ENCODE measurements around the gene NEUROD2. TPM values are rescaled to one million over a fixed set of nuclear protein-coding genes. Genes with fewer than 3 reads are reported as not detected.

Gene NEUROD2
- total RNA-seq, 1 donor from 2014 or later, result not detected

- POLR2A ChIA-PET, result interaction anchor here (0.6 to 3.5 kb wide), 11 partner anchors 66 to 359 kb away, joined by 3 to 17 read pairs (median 7); partner anchors contain the start of genes MIEN1, PGAP3 and PSMD3
- peak overlapping the region; percentile 70 for H3K4me3 Mint-ChIP-seq
- peaks cover 26% of the 10 kb centered on the region for H3K4me1 Mint-ChIP-seq
- no peaks in the 10 kb centered on the region for H3K9me3 Mint-ChIP-seq
- peak; percentile 77 for ATAC-seq (ENCODE audit: low read depth)
- CTCF ChIA-PET, result interaction anchor here (0.5 to 6.1 kb wide), 54 partner anchors 9 to 552 kb away, joined by 3 to 124 read pairs (median 4); partner anchors contain the start of genes CSF3, IKZF3, MIEN1 and NEUROD2
- intact Hi-C loops (cut with micrococcal nuclease), result loop anchor here (1.0 to 10.0 kb wide), 11 partner anchors 15 to 456 kb away; partner anchors contain the start of genes IKZF3, MIEN1, PNMT and PSMD3
- TF ChIP-seq CTCF (IDR thresholded peaks at IDR 0.05), result peak; percentile 97
- H3K27me3 Mint-ChIP-seq, result peaks cover 16% of the 10 kb centered on the region
- peak; percentile 92 for DNase-seq
- peak overlapping the region; percentile 60 for H3K27ac Mint-ChIP-seq
- no peaks in the 10 kb centered on the region for H3K36me3 Mint-ChIP-seq (ENCODE audit: low read depth)
Observed at GRCh38 chr17:39621523-39622379, 14.0 kb upstream of the NEUROD2 start.

GRCh38 chr17:39619786-39620101, 12.0 kb upstream of the NEUROD2 start:
- H3K9me3 Mint-ChIP-seq, result no peaks in the 10 kb centered on the region
- no peak for TF ChIP-seq CTCF (IDR thresholded peaks at IDR 0.05)
- no peak overlapping the region for H3K27ac Mint-ChIP-seq
- H3K27me3 Mint-ChIP-seq, result no peaks in the 10 kb centered on the region
- ATAC-seq (ENCODE audit: low read depth), result no peak
- no peak overlapping the region for H3K4me3 Mint-ChIP-seq
- peaks cover 28% of the 10 kb centered on the region for H3K4me1 Mint-ChIP-seq
- DNase-seq, result no peak
- intact Hi-C loops (cut with micrococcal nuclease), result loop anchor here (5.0 to 10.0 kb wide), 2 partner anchors 415 to 458 kb away; partner anchors contain the start of gene RPL19
- ChIA-PET POLR2A (interaction anchor here (0.7 to 2.5 kb wide), 5 partner anchors 9 to 361 kb away, joined by 3 to 9 read pairs (median 4); partner anchors contain the start of genes PGAP3 and PSMD3), CTCF (interaction anchor here (0.8 to 6.1 kb wide), 7 partner anchors 15 to 361 kb away, joined by 3 to 124 read pairs (median 5); partner anchors contain the start of genes MIEN1, PNMT and PSMD3)
- H3K36me3 Mint-ChIP-seq (ENCODE audit: low read depth), result no peaks in the 10 kb centered on the region

GRCh38 chr17:39618956-39619785, 11.5 kb upstream of the NEUROD2 start:
- H3K36me3 Mint-ChIP-seq (ENCODE audit: low read depth), result no peaks in the 10 kb centered on the region
- no peak for DNase-seq
- intact Hi-C loops (cut with micrococcal nuclease), result loop anchor here (1.0 kb wide), 2 partner anchors 18 to 135 kb away; partner anchors contain the start of gene STARD3
- ATAC-seq (ENCODE audit: low read depth), result no peak
- H3K4me3 Mint-ChIP-seq, result peak overlapping the region; percentile 15
- TF ChIP-seq CTCF (IDR thresholded peaks at IDR 0.05), result no peak
- CTCF ChIA-PET, result interaction anchor here (0.6 to 6.1 kb wide), 9 partner anchors 14 to 362 kb away, joined by 3 to 124 read pairs (median 5); partner anchors contain the start of genes MIEN1, PNMT and PSMD3
- POLR2A ChIA-PET, result interaction anchor here (0.6 to 2.5 kb wide), 6 partner anchors 9 to 361 kb away, joined by 3 to 9 read pairs (median 4); partner anchors contain the start of genes MIEN1, PGAP3 and PSMD3
- no peaks in the 10 kb centered on the region for H3K9me3 Mint-ChIP-seq
- H3K27ac Mint-ChIP-seq, result no peak overlapping the region
- H3K27me3 Mint-ChIP-seq, result peaks cover 4% of the 10 kb centered on the region
- peaks cover 28% of the 10 kb centered on the region for H3K4me1 Mint-ChIP-seq

- H3K27ac Mint-ChIP-seq, result peak overlapping the region; percentile 50
- intact Hi-C loops (cut with micrococcal nuclease), result loop anchor here (1.0 kb wide), 2 partner anchors 19 to 136 kb away; partner anchors contain the start of gene STARD3
Observed at GRCh38 chr17:39618246-39618913, 10.7 kb upstream of the NEUROD2 start.

More at GRCh38 chr17:39618246-39618913, 10.7 kb upstream of the NEUROD2 start:
- Mint-ChIP-seq H3K36me3 (ENCODE audit: low read depth) (no peaks in the 10 kb centered on the region), H3K27me3 (peaks cover 4% of the 10 kb centered on the region), H3K4me3 (peak overlapping the region; percentile 83), H3K9me3 (no peaks in the 10 kb centered on the region), H3K4me1 (peaks cover 24% of the 10 kb centered on the region)
- ChIA-PET POLR2A (interaction anchor here (0.6 to 2.5 kb wide), 6 partner anchors 10 to 362 kb away, joined by 3 to 9 read pairs (median 4); partner anchors contain the start of genes MIEN1 and PSMD3), CTCF (interaction anchor here (0.6 to 2.2 kb wide), 6 partner anchors 50 to 362 kb away, joined by 3 to 9 read pairs (median 4); partner anchors contain the start of genes PNMT and PSMD3)
- no peak for DNase-seq
- TF ChIP-seq CTCF (IDR thresholded peaks at IDR 0.05), result no peak
- ATAC-seq (ENCODE audit: low read depth), result no peak
